Choroid plexus epithelial cell (primary cell): ENCODE results near the gene PPP6R3.
A peak's percentile ranks its signal among the peaks of the same experiment; 100 is the strongest.

ENCODE experiments used
- DNase-seq: peaks from one replicate; pipeline ENCODE4 v3.0.0-alpha.2; 2010; ENCODE audit warnings: low read depth
- H3K4me3 ChIP-seq: 2 replicates; pipeline ENCODE4 v1.5.1; 2011; ENCODE audit warnings: low read depth, mild to moderate bottlenecking, control low read depth, low read length, moderate library complexity
- CTCF ChIP-seq: conservative IDR thresholded peaks from 2 replicates; pipeline ENCODE4 v1.5.1; 2011; ENCODE audit warnings: low read depth, mild to moderate bottlenecking, control low read depth, inconsistent platforms, low read length, moderate library complexity

Gene PPP6R3

GRCh38 chr11:68436162-68436888 is 24.2 kb upstream of the PPP6R3 start:
- DNase-seq: no peak
- no peak for TF ChIP-seq CTCF
- H3K4me3 ChIP-seq: no peak overlapping the region

- H3K4me3 ChIP-seq: no peak overlapping the region
- TF ChIP-seq CTCF: no peak
- peak; percentile 73 for DNase-seq
These were observed 23.3 kb upstream of the PPP6R3 start for GRCh38 chr11:68436985-68437926.

GRCh38 chr11:68437927-68438657 is 22.5 kb upstream of the PPP6R3 start:
- no peak for TF ChIP-seq CTCF
- H3K4me3 ChIP-seq: no peak overlapping the region
- DNase-seq: no peak

- no peak for DNase-seq
- no peak for TF ChIP-seq CTCF
- H3K4me3 ChIP-seq: no peak overlapping the region
These were observed 21.8 kb upstream of the PPP6R3 start for GRCh38 chr11:68438658-68439259.

GRCh38 chr11:68439355-68440065 is 21.0 kb upstream of the PPP6R3 start:
- no peak for TF ChIP-seq CTCF
- peak; percentile 37 for DNase-seq
- no peak overlapping the region for H3K4me3 ChIP-seq

- DNase-seq: peak; percentile 81
- no peak for TF ChIP-seq CTCF
- H3K4me3 ChIP-seq: no peak overlapping the region
These were observed 20.3 kb upstream of the PPP6R3 start for GRCh38 chr11:68440224-68440623.
